ENCODE results near the gene IFI30.

The IFI30 gene

GRCh38 chr19:18193388-18194180 lies 20.0 kb downstream of the IFI30 start:
- ChIA-PET POLR2A (interaction anchor here (0.6 to 1.0 kb wide), 4 partner anchors 28 to 87 kb away, joined by 3 to 7 read pairs (median 3); no protein-coding TSS in a partner anchor), CTCF (interaction anchor here (0.7 to 5.6 kb wide), 11 partner anchors 9 to 86 kb away, joined by 3 to 123 read pairs (median 9); partner anchors contain the start of genes IFI30 and RAB3A)
- no peak for DNase-seq (ENCODE audit: low read depth, low spot score)
- H3K4me3 ChIP-seq (ENCODE audit: low read depth, low read length) = peak overlapping the region; percentile 77
- TF ChIP-seq CTCF (IDR thresholded peaks at IDR 0.05; ENCODE audit: insufficient read depth, low read length, missing control alignments) = no peak

DNA sequence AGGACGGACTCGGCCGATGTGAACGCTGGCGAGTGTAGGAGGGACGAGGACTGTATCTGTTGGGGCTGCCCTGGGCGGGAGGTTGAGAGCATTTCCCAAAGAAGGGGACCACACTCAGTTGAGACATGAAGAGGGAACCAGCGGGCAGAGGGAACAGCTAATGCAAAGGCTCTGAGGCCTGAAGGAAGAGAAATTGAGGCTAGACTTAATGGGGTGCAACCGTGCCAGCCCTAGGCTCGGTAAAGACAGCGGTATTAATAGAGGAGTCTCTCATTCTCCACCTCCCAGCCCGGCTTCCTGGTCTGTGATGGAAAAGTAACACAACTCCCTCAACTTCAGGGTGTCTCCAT lies 20.5 kb downstream of the IFI30 start:
- ChIA-PET CTCF (interaction anchor here (1.1 to 5.6 kb wide), 3 partner anchors 11 to 31 kb away, joined by 3 to 34 read pairs (median 4); partner anchors contain the start of gene RAB3A), POLR2A (interaction anchor here (0.8 kb wide), 1 partner anchor 58 kb away, joined by 3 read pairs; no protein-coding TSS in a partner anchor)
- DNase-seq (ENCODE audit: low read depth, low spot score) = no peak
- peak overlapping the region; percentile 77 for H3K4me3 ChIP-seq (ENCODE audit: low read depth, low read length)
- TF ChIP-seq CTCF (IDR thresholded peaks at IDR 0.05; ENCODE audit: insufficient read depth, low read length, missing control alignments) = no peak

DNA sequence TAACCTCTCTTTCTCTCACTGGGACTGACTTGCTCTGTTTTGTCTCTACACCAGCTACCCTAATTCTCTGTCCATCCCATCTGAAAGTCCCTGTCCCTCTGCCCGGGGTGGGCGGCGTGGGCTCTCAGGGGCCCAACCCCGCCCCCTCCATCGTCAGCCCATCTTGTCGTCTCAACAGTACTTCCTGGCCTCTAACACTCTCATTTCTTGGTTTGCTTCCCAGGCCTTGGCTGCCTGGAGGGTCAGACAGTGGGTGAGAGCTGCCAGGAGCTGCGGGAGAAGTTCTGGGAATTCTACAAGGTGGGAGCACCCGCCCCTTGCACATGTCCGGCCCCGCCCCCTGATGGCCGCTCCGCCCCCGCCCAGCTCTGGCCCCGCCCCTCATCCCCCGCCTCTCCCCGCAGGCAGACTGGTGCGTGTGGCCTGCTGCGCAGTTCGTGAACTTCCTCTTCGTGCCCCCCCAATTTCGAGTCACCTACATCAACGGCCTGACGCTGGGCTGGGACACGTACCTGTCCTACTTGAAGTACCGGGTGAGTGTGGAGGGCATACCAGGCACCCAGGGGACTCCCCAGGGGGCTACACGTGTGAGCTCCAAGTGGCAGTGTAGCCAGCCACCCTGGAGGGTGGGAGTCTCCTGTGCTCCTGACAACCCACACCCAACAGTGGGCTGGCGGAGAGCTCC lies 21.1 kb downstream of the IFI30 start:
- no peak for DNase-seq (ENCODE audit: low read depth, low spot score)
- POLR2A ChIA-PET = interaction anchor here (0.8 kb wide), 1 partner anchor 57 kb away, joined by 3 read pairs; no protein-coding TSS in a partner anchor

GRCh38 chr19:18196511-18196845 lies 22.9 kb downstream of the IFI30 start:
- CTCF ChIA-PET = interaction anchor here (1.4 to 5.6 kb wide), 2 partner anchors 8 to 83 kb away, joined by 3 to 34 read pairs; partner anchors contain the start of gene RAB3A
- no peak for DNase-seq (ENCODE audit: low read depth, low spot score)
- H3K4me3 ChIP-seq (ENCODE audit: low read depth, low read length) = no peak overlapping the region
- no peak for TF ChIP-seq CTCF (IDR thresholded peaks at IDR 0.05; ENCODE audit: insufficient read depth, low read length, missing control alignments)
- POLR2A ChIA-PET = no interaction called here

More for the DNA sequence above, 21.1 kb downstream of the IFI30 start:
- TF ChIP-seq CTCF (IDR thresholded peaks at IDR 0.05; ENCODE audit: insufficient read depth, low read length, missing control alignments) = no peak
- CTCF ChIA-PET = interaction anchor here (0.9 to 5.6 kb wide), 5 partner anchors 10 to 81 kb away, joined by 3 to 34 read pairs (median 3); partner anchors contain the start of gene RAB3A
- no peak overlapping the region; the same call in 1 of the 2 replicates for H3K4me3 ChIP-seq (ENCODE audit: low read depth, low read length)

DNA sequence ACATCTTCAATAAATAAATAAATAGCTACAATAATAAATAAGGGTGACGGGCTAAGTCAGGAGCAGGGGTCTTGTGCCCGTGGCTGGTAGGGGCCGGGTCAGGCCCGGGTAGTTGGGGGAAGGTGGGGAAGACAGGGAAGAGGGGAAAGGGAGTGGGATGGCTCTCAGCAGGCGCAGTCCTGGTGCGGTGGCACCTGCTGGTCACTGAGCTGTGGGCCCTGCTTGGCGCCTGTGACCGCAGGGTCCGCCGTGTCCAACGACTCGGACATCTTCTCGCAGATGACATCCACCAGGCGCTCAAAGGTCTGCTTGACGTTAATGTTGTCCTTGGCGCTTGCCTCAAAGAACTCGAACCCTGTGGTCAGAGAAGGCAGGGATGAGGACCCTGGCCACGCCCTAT lies 23.7 kb downstream of the IFI30 start:
- DNase-seq (ENCODE audit: low read depth, low spot score) = no peak
- TF ChIP-seq CTCF (IDR thresholded peaks at IDR 0.05; ENCODE audit: insufficient read depth, low read length, missing control alignments) = no peak
- POLR2A ChIA-PET = no interaction called here
- H3K4me3 ChIP-seq (ENCODE audit: low read depth, low read length) = no peak overlapping the region
- CTCF ChIA-PET = interaction anchor here (1.4 to 2.1 kb wide), 2 partner anchors 55 to 82 kb away, joined by 3 to 10 read pairs; no protein-coding TSS in a partner anchor

DNA sequence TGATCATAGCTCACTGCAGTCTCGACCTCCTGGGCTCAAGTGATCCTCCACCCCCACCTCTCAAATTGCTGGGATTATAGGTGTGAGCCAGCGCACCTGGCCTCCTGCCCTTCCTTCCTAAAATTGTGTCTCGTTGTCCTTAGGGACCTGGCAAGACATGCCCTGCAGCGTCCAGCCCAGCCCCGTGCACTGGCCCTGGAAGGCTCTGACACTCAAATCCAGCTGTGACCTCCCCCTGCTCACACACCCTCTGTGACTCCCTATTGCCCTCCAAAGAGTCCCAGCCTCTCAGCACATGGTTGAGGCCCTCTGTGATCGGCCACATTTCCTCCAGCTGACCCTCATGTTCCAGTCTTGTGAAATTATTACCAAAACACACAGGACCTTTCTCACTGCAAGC lies 24.3 kb downstream of the IFI30 start:
- ChIA-PET CTCF (interaction anchor here (1.4 to 2.1 kb wide), 2 partner anchors 55 to 81 kb away, joined by 3 to 10 read pairs; no protein-coding TSS in a partner anchor), POLR2A (no interaction called here)
- H3K4me3 ChIP-seq (ENCODE audit: low read depth, low read length) = no peak overlapping the region
- DNase-seq (ENCODE audit: low read depth, low spot score) = no peak
- no peak for TF ChIP-seq CTCF (IDR thresholded peaks at IDR 0.05; ENCODE audit: insufficient read depth, low read length, missing control alignments)

Data from AG04449 (cell line).